NB4 (cell line): ENCODE results near the gene CCNE1.

Experiments used
- POLR2A ChIP-seq: IDR thresholded peaks from 2 replicates; pipeline ENCODE4 v1.6.1; 2011; ENCODE audit warnings: mild to moderate bottlenecking; ENCODE audit not compliant: insufficient read length; ENCODE audit errors: extremely low read depth
- TF ChIP-seq, protein P1 (sequence below): IDR thresholded peaks from one replicate; pipeline ENCODE4 v1.5.1; 2012; ENCODE audit warnings: low read depth, low read length

DNA sequence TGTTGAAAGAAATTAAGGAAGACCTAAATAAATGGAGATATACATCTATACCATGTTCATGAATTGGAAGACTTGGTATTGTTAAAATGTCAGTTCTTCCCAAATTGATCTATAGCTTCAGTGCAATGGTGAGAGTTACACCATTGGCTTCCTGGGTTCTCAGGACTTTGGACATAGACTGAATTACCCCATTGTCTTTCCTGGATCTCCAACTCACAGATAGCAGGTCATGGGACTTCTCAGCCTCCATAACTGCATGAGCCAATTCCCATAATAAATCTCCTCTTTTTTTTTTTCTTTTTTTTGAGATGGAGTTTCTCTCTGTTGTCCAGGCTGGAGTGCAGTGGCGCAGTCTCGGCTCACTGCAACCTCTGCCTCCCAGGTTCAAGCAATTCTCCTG lies 38.7 kb downstream of the CCNE1 start:
- TF ChIP-seq, protein P1, sequence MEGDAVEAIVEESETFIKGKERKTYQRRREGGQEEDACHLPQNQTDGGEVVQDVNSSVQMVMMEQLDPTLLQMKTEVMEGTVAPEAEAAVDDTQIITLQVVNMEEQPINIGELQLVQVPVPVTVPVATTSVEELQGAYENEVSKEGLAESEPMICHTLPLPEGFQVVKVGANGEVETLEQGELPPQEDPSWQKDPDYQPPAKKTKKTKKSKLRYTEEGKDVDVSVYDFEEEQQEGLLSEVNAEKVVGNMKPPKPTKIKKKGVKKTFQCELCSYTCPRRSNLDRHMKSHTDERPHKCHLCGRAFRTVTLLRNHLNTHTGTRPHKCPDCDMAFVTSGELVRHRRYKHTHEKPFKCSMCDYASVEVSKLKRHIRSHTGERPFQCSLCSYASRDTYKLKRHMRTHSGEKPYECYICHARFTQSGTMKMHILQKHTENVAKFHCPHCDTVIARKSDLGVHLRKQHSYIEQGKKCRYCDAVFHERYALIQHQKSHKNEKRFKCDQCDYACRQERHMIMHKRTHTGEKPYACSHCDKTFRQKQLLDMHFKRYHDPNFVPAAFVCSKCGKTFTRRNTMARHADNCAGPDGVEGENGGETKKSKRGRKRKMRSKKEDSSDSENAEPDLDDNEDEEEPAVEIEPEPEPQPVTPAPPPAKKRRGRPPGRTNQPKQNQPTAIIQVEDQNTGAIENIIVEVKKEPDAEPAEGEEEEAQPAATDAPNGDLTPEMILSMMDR, result no peak
- no peak for TF ChIP-seq POLR2A
